HepG2 (cell line): ENCODE results near the gene HECTD4. TPM values are rescaled to one million over a fixed set of nuclear protein-coding genes. Genes with fewer than 3 reads are reported as not detected.

Experiments
- ATAC-seq: fragments of 200-7000 bp; cut with Tn5 transposase; 3 replicates; pipeline ENCODE4 v1.9.1; 2020; ENCODE audit warnings: mild to moderate bottlenecking, moderate library complexity
- BruUV-seq: library from RNA; stranded (reverse); fragments of 400-500 nt; replicated peaks from 2 replicates; lab custom pipeline; 2021; lab: Mats Ljungman, UMichigan
- CTCF ChIA-PET: fragments of 300-600 bp; formaldehyde crosslinking; extraction: SDS; loops from one replicate; lab custom pipeline; 2021; ENCODE audit warnings: low total read pairs, inconsistent platforms, low intra/inter-chr PET ratio; lab: Yijun Ruan, JAX
- POLR2A ChIA-PET: fragments of 350-600 bp; sonication (Branson Sonifier 250); formaldehyde crosslinking; loops from one replicate; lab custom pipeline; 2020; ENCODE audit warnings: antibody characterized with exemption, inconsistent platforms; lab: Yijun Ruan, JAX
- DNase-seq: peaks from one replicate; pipeline ENCODE4 v3.0.0-alpha.2; 2015; ENCODE audit warnings: low spot score
- FAIRE-seq: peaks from 3 replicates; lab custom pipeline; 2011; peaks lifted over from hg19 to GRCh38; lab: Jason Lieb, UNC
- H2AFZ ChIP-seq: one replicate; pipeline ENCODE4 v1.6.1; 2011; ENCODE audit warnings: low read length, inconsistent platforms
- H3K27ac ChIP-seq: fragments of 300-600 bp; 3 replicates; pipeline ENCODE4 v1.8.0; 2011; ENCODE audit warnings: mixed run types, mild to moderate bottlenecking, mixed read lengths, low read length, inconsistent platforms; ENCODE audit not compliant: insufficient read depth; ENCODE audit errors: extremely low read length
- H3K27me3 ChIP-seq, 2 experiments: fragments of 200-600 bp in 1 of 2; 2 replicates in 1 of 2; 3 replicates in 1 of 2; pipeline versions ENCODE4 v1.6.0 to v1.8.0; 2011; ENCODE audit warnings: low read length in 2 of 2, mild to moderate bottlenecking in 2 of 2, moderate library complexity in 2 of 2, inconsistent platforms in 1 of 2; ENCODE audit not compliant: insufficient read depth in 2 of 2, control insufficient read depth in 1 of 2
- H3K36me3 ChIP-seq, 2 experiments: fragments of 200-600 bp in 1 of 2; replicated peaks in 1 of 2; 2 replicates in 1 of 2; 3 replicates in 1 of 2; pipeline versions ENCODE4 v1.5.1 to v1.8.0; 2011; ENCODE audit warnings: low read length in 2 of 2, inconsistent platforms in 1 of 2; ENCODE audit not compliant: insufficient read depth in 2 of 2, control insufficient read depth in 1 of 2
- H3K4me1 ChIP-seq: 2 replicates; pipeline ENCODE4 v1.5.1; 2012; ENCODE audit warnings: low read length, inconsistent platforms; ENCODE audit not compliant: insufficient read depth
- H3K4me2 ChIP-seq: 2 replicates; pipeline ENCODE4 v1.6.0; 2011; ENCODE audit warnings: low read depth, low read length, inconsistent platforms
- H3K4me3 ChIP-seq, 3 experiments: fragments of 200-600 bp in 1 of 3; sonication (generic), shearing (Covaris generic) in 1 of 3; replicated peaks in 1 of 3; 2 replicates each; pipeline ENCODE4 v1.5.1; 2011 to 2016; ENCODE audit warnings: low read length in 3 of 3, inconsistent platforms in 2 of 3, low read depth in 2 of 3, mild to moderate bottlenecking in 2 of 3, control low read depth in 1 of 3, mixed read lengths in 1 of 3; ENCODE audit not compliant: insufficient read depth in 1 of 3
- H3K79me2 ChIP-seq: one replicate; pipeline ENCODE4 v1.6.1; 2011; ENCODE audit warnings: low read length, inconsistent platforms; ENCODE audit not compliant: insufficient read depth
- H3K9ac ChIP-seq: 2 replicates; pipeline ENCODE4 v1.6.0; 2011; ENCODE audit warnings: mild to moderate bottlenecking, low read depth, low read length, inconsistent platforms; ENCODE audit not compliant: insufficient read depth
- H3K9me3 ChIP-seq: 2 replicates; pipeline ENCODE4 v1.5.1; 2012; ENCODE audit warnings: mild to moderate bottlenecking, low read length
- H4K20me1 ChIP-seq: 2 replicates; pipeline ENCODE4 v1.6.0; 2011; ENCODE audit warnings: inconsistent platforms, mild to moderate bottlenecking, low read length, moderate library complexity; ENCODE audit not compliant: insufficient read depth
- ZNF770 ChIP-seq: sonication (generic); formaldehyde crosslinking; IDR thresholded peaks from 2 replicates; pipeline ENCODE4 v1.5.0; 2020; ENCODE audit warnings: mild to moderate bottlenecking, missing genetic modification reagents
- WGBS: methylation state at CpG from one replicate; pipeline ENCODE4 v1.1.6; 2017; ENCODE audit warnings: low lambda C conversion rate; 5-methylcytosine and 5-hydroxymethylcytosine counted together
- in situ Hi-C: cut with HindIII; loops from 2 replicates; pipeline ENCODE4 v1.10.0; 2017; ENCODE audit warnings: low pct_unique_long_range_greater_than_20kb; ENCODE audit not compliant: extremely low pct_ligation_motif_present
- intact Hi-C: fragments of 100-400 bp; cut with micrococcal nuclease; formaldehyde crosslinking; loops from one replicate; pipeline ENCODE4 v1.10.0; 2022; ENCODE audit not compliant: unreplicated experiment
- polyA plus RNA-seq, 8 experiments: library from polyadenylated mRNA; depleted of rRNA in 3 of 8; stranded (reverse) in 7 of 8; unstranded in 1 of 8; fragments of >200 nt; fragmentation: Illumina TruSeq in 4 of 8; extraction: Trizol in 4 of 8; gene quantifications; 2 replicates each; pipeline versions ENCODE4 v1.2.1 to v1.2.3, GENCODE V29; 2011 to 2016; ENCODE audit warnings: low read depth in 4 of 8, missing spikeins in 1 of 8, mixed read lengths in 1 of 8; ENCODE audit not compliant: insufficient read depth in 1 of 8
- total RNA-seq, 5 experiments: library from RNA; depleted of rRNA; stranded (reverse); fragments of >200 nt; fragmentation: Illumina TruSeq; extraction: Trizol; gene quantifications; 2 replicates each; pipeline ENCODE4 v1.2.3, GENCODE V29; 2016; ENCODE audit warnings: low read depth in 1 of 5
- TF ChIP-seq, protein P1 (sequence below): fragments of 450-650 bp; IDR thresholded peaks from 2 replicates; pipeline ENCODE4 v1.6.1; 2017; ENCODE audit warnings: mild to moderate bottlenecking

The HECTD4 gene
- total and polyA plus RNA-seq, 2 of the 13 experiments (the other 11 are each of a cell fraction or from before 2014, with no cell fraction given), result 9.0 to 11.4 TPM

DNA sequence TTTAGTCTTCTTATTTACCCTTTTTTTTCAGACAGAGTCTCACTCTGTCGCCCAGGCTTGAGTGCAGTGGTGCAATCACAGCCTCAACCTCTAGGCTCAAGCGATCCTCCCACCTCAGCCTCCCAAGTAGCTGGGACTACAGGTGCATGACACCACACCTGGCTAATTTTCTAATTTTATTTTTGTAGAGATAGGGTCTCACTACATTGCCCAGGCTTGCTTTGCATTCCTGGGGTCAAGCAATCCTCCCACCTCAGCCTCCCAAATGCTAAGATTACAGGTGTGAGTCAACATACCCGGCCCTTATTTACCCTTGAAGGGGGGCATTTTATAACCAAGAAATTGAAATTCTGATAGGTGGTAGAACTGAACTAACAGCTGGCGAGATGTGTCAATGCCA is 21.0 kb downstream of the HECTD4 start:
- CTCF ChIA-PET, result no interaction called here

More for the DNA sequence above, 21.0 kb downstream of the HECTD4 start:
- no peak for ATAC-seq
- H3K27me3 ChIP-seq, result no peaks in the 10 kb centered on the region; a peak in 1 of 5 replicates
- no peak for FAIRE-seq
- WGBS, result 92% methylated on average over 4 of the region's 4 CpGs
- H3K79me2 ChIP-seq, result peaks cover 2% of the 10 kb centered on the region
- peaks cover 14% of the 10 kb centered on the region for H3K4me1 ChIP-seq
- POLR2A ChIA-PET, result no interaction called here
- in situ Hi-C loops, result no loop called here
- no peaks in the 10 kb centered on the region; a peak in 1 of 5 replicates for H3K36me3 ChIP-seq
- peaks cover 11% of the 10 kb centered on the region; the same call in 1 of the 2 replicates for H4K20me1 ChIP-seq
- no TSS peak for BruUV-seq
- H3K4me3 ChIP-seq, result no peak overlapping the region
- DNase-seq, result no peak
- no peak overlapping the region for H3K9ac ChIP-seq
- peak; percentile 25; the same call in 1 of the 2 replicates for TF ChIP-seq ZNF770 (CRISPR knock-in tag)
- TF ChIP-seq, protein P1, sequence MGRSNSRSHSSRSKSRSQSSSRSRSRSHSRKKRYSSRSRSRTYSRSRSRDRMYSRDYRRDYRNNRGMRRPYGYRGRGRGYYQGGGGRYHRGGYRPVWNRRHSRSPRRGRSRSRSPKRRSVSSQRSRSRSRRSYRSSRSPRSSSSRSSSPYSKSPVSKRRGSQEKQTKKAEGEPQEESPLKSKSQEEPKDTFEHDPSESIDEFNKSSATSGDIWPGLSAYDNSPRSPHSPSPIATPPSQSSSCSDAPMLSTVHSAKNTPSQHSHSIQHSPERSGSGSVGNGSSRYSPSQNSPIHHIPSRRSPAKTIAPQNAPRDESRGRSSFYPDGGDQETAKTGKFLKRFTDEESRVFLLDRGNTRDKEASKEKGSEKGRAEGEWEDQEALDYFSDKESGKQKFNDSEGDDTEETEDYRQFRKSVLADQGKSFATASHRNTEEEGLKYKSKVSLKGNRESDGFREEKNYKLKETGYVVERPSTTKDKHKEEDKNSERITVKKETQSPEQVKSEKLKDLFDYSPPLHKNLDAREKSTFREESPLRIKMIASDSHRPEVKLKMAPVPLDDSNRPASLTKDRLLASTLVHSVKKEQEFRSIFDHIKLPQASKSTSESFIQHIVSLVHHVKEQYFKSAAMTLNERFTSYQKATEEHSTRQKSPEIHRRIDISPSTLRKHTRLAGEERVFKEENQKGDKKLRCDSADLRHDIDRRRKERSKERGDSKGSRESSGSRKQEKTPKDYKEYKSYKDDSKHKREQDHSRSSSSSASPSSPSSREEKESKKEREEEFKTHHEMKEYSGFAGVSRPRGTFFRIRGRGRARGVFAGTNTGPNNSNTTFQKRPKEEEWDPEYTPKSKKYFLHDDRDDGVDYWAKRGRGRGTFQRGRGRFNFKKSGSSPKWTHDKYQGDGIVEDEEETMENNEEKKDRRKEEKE, result no peak
- TF ChIP-seq, all 625 proteins: peak for 1
- Histone ChIP-seq H3K4me2 (no peak overlapping the region), H3K9me3 (no peaks in the 10 kb centered on the region), H2AFZ (no peak overlapping the region), H3K27ac (no peak overlapping the region)
- intact Hi-C loops, result no loop called here
